Activated B cell treated with CpG ODN at 0.5 μM for 24 hours (primary cell): ENCODE results near the gene TAPBP. TPM values are rescaled to one million over a fixed set of nuclear protein-coding genes. Genes with fewer than 3 reads are reported as not detected.
A peak's percentile ranks its signal among the peaks of the same experiment; 100 is the strongest.

Source experiments
- ATAC-seq: fragments of 200-7000 bp; cut with Tn5 transposase; one replicate; pipeline ENCODE4 v1.10.0; 2021; ENCODE audit warnings: low read depth, mild to moderate bottlenecking, moderate library complexity
- CTCF ChIA-PET: fragments of 350-600 bp; sonication (Branson Sonifier 250); formaldehyde crosslinking; loops from one replicate; lab custom pipeline; 2021; ENCODE audit warnings: antibody characterized with exemption; lab: Charles Lee
- POLR2A ChIA-PET: fragments of 350-600 bp; sonication (Branson Sonifier 250); formaldehyde crosslinking; loops from one replicate; lab custom pipeline; 2021; ENCODE audit warnings: antibody characterized with exemption; lab: Charles Lee
- DNase-seq: peaks from one replicate; pipeline ENCODE4 v3.0.0; 2022
- H3K27ac Mint-ChIP-seq: one replicate; pipeline ENCODE4 v1.8.0; 2020; ENCODE audit warnings: mixed read lengths
- H3K27me3 Mint-ChIP-seq: one replicate; pipeline ENCODE4 v1.8.0; 2021; ENCODE audit warnings: mixed read lengths
- H3K36me3 Mint-ChIP-seq: one replicate; pipeline ENCODE4 v1.8.0; 2021; ENCODE audit warnings: low read depth, mixed read lengths
- H3K4me1 Mint-ChIP-seq: one replicate; pipeline ENCODE4 v1.8.0; 2021; ENCODE audit warnings: mixed read lengths
- H3K4me3 Mint-ChIP-seq: one replicate; pipeline ENCODE4 v1.8.0; 2020; ENCODE audit warnings: mild to moderate bottlenecking, mixed read lengths
- H3K9me3 Mint-ChIP-seq: one replicate; pipeline ENCODE4 v1.8.0; 2020; ENCODE audit warnings: mixed read lengths
- CTCF ChIP-seq: fragments of 200-600 bp; IDR thresholded peaks from one replicate; pipeline ENCODE4 v1.8.0; 2022; ENCODE audit warnings: antibody characterized with exemption, mild to moderate bottlenecking
- intact Hi-C: fragments of 100-400 bp; cut with micrococcal nuclease; formaldehyde crosslinking; loops from one replicate; pipeline ENCODE4 v1.15.1; 2024
- total RNA-seq: library from RNA; stranded (reverse); gene quantifications from 2 replicates; pipeline ENCODE4 v1.2.3, GENCODE V29; 2022

TAPBP gene
- total RNA-seq, 1 donor from 2014 or later, result 350 TPM

GRCh38 chr6:33273129-33273923 lies 40.6 kb downstream of the TAPBP start:
- H3K36me3 Mint-ChIP-seq, result peaks cover 76% of the 10 kb centered on the region
- H3K27me3 Mint-ChIP-seq, result no peaks in the 10 kb centered on the region
- H3K9me3 Mint-ChIP-seq, result no peaks in the 10 kb centered on the region
- intact Hi-C loops, result loop anchor here (5.0 kb wide), 1 partner anchor 514 kb away; the partner anchor contains the start of gene LEMD2
- peak overlapping the region; percentile 100 for H3K4me3 Mint-ChIP-seq
- peaks cover 70% of the 10 kb centered on the region for H3K4me1 Mint-ChIP-seq
- TF ChIP-seq CTCF, result no peak
- no peak for ATAC-seq
- peak overlapping the region; percentile 100 for H3K27ac Mint-ChIP-seq
- CTCF ChIA-PET, result no interaction called here
- POLR2A ChIA-PET, result interaction anchor here (2.4 to 3.9 kb wide), 7 partner anchors 16 to 198 kb away, joined by 9 to 80 read pairs (median 28); partner anchors contain the start of genes CUTA, HLA-DPB1, PFDN6 and RGL2
- DNase-seq, result no peak

- H3K36me3 Mint-ChIP-seq, result peaks cover 81% of the 10 kb centered on the region
- DNase-seq (no peak), ATAC-seq (peak; percentile 4)
- H3K4me3 Mint-ChIP-seq, result peak overlapping the region; percentile 100
- ChIA-PET POLR2A (interaction anchor here (0.5 to 3.9 kb wide), 38 partner anchors 9 to 1607 kb away, joined by 3 to 80 read pairs (median 6); partner anchors contain the start of genes BAK1, CSNK2B, CUTA and HLA-DMA), CTCF (interaction anchor here (1.0 to 2.0 kb wide), 4 partner anchors 16 to 272 kb away, joined by 3 to 11 read pairs (median 4); partner anchors contain the start of genes PFDN6 and WDR46)
- no peak for TF ChIP-seq CTCF
- H3K27me3 Mint-ChIP-seq, result no peaks in the 10 kb centered on the region
- H3K4me1 Mint-ChIP-seq, result peaks cover 63% of the 10 kb centered on the region
- no peaks in the 10 kb centered on the region for H3K9me3 Mint-ChIP-seq
- intact Hi-C loops, result loop anchor here (5.0 kb wide), 1 partner anchor 515 kb away; the partner anchor contains the start of gene LEMD2
- H3K27ac Mint-ChIP-seq, result peak overlapping the region; percentile 100
These were observed 41.4 kb downstream of the TAPBP start for GRCh38 chr6:33272275-33273128.

DNA sequence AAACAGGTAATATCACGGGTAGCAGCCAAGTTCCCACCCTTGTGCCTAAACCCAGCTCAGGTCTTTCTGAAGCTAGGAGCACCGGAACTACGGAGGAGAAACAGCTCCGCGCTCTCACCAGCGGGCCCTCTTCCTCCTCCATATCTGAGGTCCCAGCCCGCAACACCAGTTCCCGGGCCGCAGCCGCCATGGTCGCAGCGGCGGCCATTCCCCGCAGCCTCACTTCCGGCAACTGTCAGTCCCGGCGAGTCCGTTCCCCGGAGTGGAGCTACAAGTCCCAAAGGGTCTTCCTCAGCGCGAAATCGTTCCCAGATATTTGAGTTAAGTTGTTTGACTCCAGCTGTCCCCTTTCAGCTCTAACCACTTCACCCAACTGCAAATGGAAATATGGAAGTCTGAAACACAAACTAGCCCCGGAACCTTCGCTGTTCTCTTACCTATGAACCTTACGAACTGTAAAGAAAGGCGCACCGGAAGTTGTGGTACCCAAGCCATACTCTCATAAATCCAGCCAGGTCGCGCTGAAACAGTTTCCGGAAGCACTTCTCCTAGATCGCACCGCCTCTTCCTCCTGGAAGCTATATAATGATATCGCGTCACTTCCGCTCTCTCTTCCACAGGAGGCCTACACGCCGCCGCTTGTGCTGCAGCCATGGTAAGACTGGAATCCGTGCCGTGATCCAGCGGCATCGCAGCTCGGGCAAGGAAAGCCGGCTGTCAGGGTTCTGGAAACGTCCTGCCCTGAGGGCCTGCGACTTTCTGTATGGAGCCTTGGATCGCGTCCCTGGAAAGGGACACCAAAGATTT lies 42.2 kb downstream of the TAPBP start, which contains the start of the genes RPS18 and VPS52:
Gene RPS18, plus strand, starts transcription at position 608 of the 807 bp plus-strand sequence. Its CDS starts 45 bp downstream, at position 653.
Gene VPS52, minus strand, starts transcription at position 409 of the 807 bp plus-strand sequence. Its CDS starts 201 bp downstream, at position 208.
- peak; percentile 84 for ATAC-seq
- ChIA-PET CTCF (interaction anchor here (1.0 to 2.0 kb wide), 5 partner anchors 17 to 272 kb away, joined by 3 to 11 read pairs (median 6); partner anchors contain the start of genes PFDN6 and WDR46), POLR2A (interaction anchor here (0.6 to 3.9 kb wide), 50 partner anchors 10 to 1606 kb away, joined by 3 to 80 read pairs (median 5); partner anchors contain the start of genes ABHD16A, BAK1, CSNK2B and CUTA)
- Mint-ChIP-seq H3K4me3 (peak within 1 kb of the TSS; percentile 100), H3K36me3 (peaks cover 86% of the 10 kb centered on the region), H3K4me1 (peaks cover 59% of the 10 kb centered on the region), H3K27me3 (no peaks in the 10 kb centered on the region), H3K27ac (peak within 1 kb of the TSS; percentile 100), H3K9me3 (no peaks in the 10 kb centered on the region)
- intact Hi-C loops, result loop anchor here (1.0 to 5.0 kb wide), 9 partner anchors 18 to 516 kb away; partner anchors contain the start of genes CUTA, LEMD2, PFDN6 and RING1
- no peak for TF ChIP-seq CTCF
- peak; percentile 79 for DNase-seq

GRCh38 chr6:33271117-33271467 lies 42.8 kb downstream of the TAPBP start:
- peaks cover 53% of the 10 kb centered on the region for H3K4me1 Mint-ChIP-seq
- peaks cover 86% of the 10 kb centered on the region for H3K36me3 Mint-ChIP-seq
- POLR2A ChIA-PET, result interaction anchor here (0.6 to 3.9 kb wide), 38 partner anchors 9 to 1568 kb away, joined by 3 to 80 read pairs (median 6); partner anchors contain the start of genes ABHD16A, CUTA, GPSM3 and HLA-DPA1
- no peak for TF ChIP-seq CTCF
- DNase-seq (no peak), ATAC-seq (peak; percentile 10)
- no peaks in the 10 kb centered on the region for H3K9me3 Mint-ChIP-seq
- H3K27ac Mint-ChIP-seq, result peak overlapping the region; percentile 100
- CTCF ChIA-PET, result interaction anchor here (1.1 to 2.0 kb wide), 4 partner anchors 18 to 74 kb away, joined by 3 to 11 read pairs (median 6); partner anchors contain the start of genes PFDN6 and WDR46
- H3K27me3 Mint-ChIP-seq, result no peaks in the 10 kb centered on the region
- intact Hi-C loops, result loop anchor here (1.0 to 5.0 kb wide), 9 partner anchors 18 to 516 kb away; partner anchors contain the start of genes CUTA, LEMD2, PFDN6 and RING1
- H3K4me3 Mint-ChIP-seq, result peak overlapping the region; percentile 100
